ENCODE measurements around the gene BORCS6. TPM values are rescaled to one million over a fixed set of nuclear protein-coding genes. Genes with fewer than 3 reads are reported as not detected.

BORCS6 gene
- total and polyA plus RNA-seq, 2 of the 13 experiments (the other 11 are each of a cell fraction or from before 2014, with no cell fraction given) = 2.0 to 5.1 TPM

GRCh38 chr17:8192070-8192815 is 2.3 kb upstream of the BORCS6 start (continued):
- no peak for TF ChIP-seq BATF2 (CRISPR knock-in tag; IDR thresholded peaks at IDR 0.05)
- TF ChIP-seq ZSCAN20 (CRISPR knock-in tag; IDR thresholded peaks at IDR 0.05; ENCODE audit: borderline replicate concordance) = no peak
- no peak for TF ChIP-seq ZNF780A (CRISPR knock-in tag; IDR thresholded peaks at IDR 0.05)
- TF ChIP-seq ZNF263 (CRISPR knock-in tag; IDR thresholded peaks at IDR 0.05) = no peak
- TF ChIP-seq ISX (CRISPR knock-in tag; conservative IDR thresholded peaks at IDR 0.05) = no peak
- 0 out of 2 replicates have a peak, but pooled peaks have one; percentile 31 for TF ChIP-seq PHF8 (CRISPR knock-in tag; IDR thresholded peaks at IDR 0.05)
- TF ChIP-seq ZSCAN12 (CRISPR knock-in tag; IDR thresholded peaks at IDR 0.05) = no peak
- no peak for TF ChIP-seq ZNF205 (CRISPR knock-in tag; IDR thresholded peaks at IDR 0.05)
- no peak for TF ChIP-seq ATM (IDR thresholded peaks at IDR 0.05; ENCODE audit: borderline replicate concordance)
- TF ChIP-seq ZNF3 (CRISPR knock-in tag; IDR thresholded peaks at IDR 0.05) = no peak
- 0 out of 2 replicates have a peak, but pooled peaks have one; percentile 17 for TF ChIP-seq ZNF142 (CRISPR knock-in tag; IDR thresholded peaks at IDR 0.05)
- TF ChIP-seq NCOA5 (CRISPR knock-in tag; IDR thresholded peaks at IDR 0.05) = no peak
- TF ChIP-seq TRAFD1 (CRISPR knock-in tag; IDR thresholded peaks at IDR 0.05; ENCODE audit: borderline replicate concordance) = no peak
- no peak for TF ChIP-seq FOSL2 (CRISPR knock-in tag; IDR thresholded peaks at IDR 0.05)
- TF ChIP-seq MYPOP (CRISPR knock-in tag; IDR thresholded peaks at IDR 0.05) = no peak
- no peak for TF ChIP-seq MTF2 (CRISPR knock-in tag; IDR thresholded peaks at IDR 0.05; ENCODE audit: borderline replicate concordance)
- no peak for TF ChIP-seq ZNF768 (CRISPR knock-in tag; IDR thresholded peaks at IDR 0.05)
- TF ChIP-seq ZHX1 (CRISPR knock-in tag; IDR thresholded peaks at IDR 0.05; ENCODE audit: low read depth) = no peak

Measured in HepG2 (cell line).